HS-27A (cell line): ENCODE results near the gene CLMP.
"Not testable (repeated sequence)": the region's sequence is repeated elsewhere in the genome, so short reads cannot be mapped to it uniquely, and the experiment has no call there.

Experiments
- DNase-seq: peaks from one replicate; pipeline ENCODE4 v3.0.0-alpha.2; 2012; ENCODE audit warnings: low read depth, missing footprints

The CLMP gene

DNA sequence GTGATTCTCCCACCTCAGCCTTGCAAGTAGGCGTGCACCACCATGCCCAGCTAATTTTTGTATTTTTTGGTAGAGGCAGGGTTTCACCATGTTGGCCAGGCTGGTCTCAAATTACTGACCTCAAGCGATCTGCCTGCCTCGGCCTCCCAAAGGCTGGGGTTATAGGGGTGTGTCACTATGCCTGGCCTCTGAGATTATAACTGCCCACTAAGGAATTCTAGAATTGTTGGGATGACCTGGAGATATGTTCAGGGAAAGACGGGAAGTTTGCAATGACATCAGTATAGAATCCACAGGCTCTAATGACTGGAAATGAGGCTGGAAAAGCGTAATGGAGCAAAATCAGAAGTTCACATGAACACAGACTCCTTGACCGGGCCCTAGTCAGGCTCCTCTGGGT lies 62.2 kb downstream of the CLMP start:
- DNase-seq: no peak

DNA sequence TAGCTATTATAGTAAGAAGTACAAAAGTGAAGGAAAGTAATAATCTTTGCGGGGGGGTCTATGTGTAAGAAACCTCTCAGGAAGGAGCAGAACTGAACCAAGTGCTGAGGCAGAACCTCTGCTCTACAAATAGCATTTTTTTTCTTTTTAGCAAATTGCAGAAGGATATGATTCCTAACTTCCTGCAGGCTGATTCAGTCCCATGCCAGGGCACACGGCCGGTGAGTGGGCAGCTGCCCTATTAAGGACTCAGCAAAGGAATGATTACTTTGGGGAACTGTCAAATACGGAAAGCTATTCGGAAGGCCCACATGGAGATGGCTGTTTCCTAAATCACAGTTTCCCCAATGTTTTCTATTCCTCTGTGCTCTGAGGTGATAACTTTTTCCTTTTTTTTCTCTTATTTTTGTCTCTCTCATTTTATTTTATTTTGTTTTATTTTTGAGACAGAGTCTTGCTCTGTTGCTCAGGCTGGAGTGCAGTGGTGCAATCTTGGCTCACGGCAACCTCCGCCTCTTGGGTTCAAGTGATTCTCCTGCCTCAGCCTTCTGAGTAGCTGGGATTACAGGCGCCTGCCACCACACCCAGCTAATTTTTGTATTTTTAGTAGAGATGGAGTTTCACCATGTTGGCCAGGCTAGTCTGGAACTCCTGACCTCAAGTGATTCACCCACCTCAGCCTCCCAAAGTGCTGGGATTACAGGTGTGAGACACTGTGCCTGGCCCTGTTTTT lies 62.8 kb downstream of the CLMP start:
- not testable (repeated sequence) for DNase-seq

DNA sequence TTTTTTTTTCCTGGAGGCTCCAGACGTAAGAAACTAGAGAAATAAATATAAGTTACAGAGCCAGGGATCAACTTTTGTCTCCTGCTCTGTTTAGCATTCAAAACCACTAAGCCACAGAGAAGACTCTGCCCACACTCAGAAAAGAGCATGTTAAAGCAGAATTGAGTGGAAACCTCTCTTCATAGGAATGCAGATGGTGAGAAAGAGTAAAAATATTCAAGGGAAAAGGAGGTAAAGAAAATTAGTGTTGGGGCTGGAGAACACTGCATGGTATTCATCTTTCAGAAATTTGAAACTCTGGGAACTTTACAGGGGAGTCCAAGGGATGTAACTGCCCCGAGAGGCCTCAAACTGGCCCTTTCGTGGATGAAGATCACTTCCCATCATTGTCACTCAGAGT lies 65.1 kb downstream of the CLMP start:
- no peak for DNase-seq

DNA sequence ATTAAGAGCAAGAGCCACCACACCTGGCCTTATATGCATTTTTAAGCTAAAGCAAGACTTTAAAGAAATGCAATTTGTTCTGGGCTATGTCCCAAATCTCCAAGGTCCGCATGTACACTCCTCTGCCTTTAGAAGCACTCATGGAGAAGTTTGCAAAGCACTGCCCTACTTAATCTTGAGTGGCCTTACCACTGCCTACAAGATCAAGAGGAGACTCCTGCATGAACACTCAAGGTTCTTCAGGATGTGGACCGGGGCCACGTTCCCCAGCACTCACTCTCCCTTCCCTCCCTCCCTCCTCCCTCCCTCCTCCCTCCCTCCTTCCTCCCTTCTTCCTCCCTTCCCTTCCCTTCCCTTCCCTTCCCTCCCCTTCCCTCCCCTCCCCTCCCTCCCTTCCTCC lies 69.9 kb downstream of the CLMP start:
- no peak for DNase-seq

DNA sequence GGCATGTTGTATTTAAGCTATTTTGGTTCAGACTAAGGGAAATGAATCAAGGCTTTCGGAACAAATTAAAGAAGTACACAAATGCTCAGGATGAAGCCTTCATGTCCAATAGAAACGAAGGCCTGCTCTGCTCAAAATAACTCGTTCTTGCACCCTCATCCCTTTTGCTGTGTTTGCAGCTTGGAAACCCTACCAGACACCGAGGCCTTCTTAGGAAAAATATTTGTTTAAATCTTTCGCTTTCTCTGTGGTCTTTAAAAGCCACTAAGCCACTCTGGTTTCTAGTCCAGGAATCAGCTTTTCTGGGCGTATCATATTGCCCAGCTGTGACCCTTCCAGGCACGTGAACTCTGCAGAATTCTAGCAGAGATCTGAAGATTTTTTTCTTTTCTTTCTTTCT lies 72.2 kb downstream of the CLMP start:
- DNase-seq: no peak

DNA sequence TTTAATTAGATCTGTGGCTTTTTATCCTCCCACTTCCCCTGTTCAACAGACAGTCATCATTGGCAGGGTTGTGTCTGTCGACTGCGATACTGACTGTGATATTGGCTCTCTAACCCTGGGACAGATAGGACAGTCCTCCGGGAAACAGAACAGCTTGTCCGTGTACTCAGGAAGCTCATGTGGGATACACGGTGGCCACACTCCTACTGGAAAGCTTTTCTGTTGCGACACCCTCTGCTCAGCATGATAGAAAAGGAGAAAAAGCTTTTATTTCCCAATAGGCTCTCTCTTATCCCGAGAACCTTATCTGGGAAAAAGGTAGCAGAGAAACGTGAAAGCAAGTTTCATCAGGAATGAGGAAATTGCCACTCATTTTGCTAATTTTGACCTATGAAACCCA lies 72.7 kb downstream of the CLMP start:
- no peak for DNase-seq

DNA sequence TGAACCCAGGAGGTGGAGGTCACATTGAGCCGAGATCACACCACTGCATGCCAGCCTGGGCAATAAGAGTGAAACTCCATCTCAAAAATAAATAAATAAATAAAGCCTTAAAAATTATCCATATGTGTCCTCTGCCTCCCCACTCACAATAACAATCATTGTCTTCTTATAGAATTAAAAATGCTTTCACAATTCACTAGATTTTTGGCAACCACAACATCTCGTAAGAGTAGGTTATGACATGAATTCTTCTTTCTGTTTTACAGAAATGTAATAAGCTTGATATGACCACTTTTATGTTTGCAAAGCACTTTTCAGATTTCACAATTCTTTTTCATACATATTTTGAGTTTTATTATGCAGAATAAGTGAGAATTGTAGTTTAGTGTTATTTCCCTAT lies 78.6 kb downstream of the CLMP start:
- no peak for DNase-seq

DNA sequence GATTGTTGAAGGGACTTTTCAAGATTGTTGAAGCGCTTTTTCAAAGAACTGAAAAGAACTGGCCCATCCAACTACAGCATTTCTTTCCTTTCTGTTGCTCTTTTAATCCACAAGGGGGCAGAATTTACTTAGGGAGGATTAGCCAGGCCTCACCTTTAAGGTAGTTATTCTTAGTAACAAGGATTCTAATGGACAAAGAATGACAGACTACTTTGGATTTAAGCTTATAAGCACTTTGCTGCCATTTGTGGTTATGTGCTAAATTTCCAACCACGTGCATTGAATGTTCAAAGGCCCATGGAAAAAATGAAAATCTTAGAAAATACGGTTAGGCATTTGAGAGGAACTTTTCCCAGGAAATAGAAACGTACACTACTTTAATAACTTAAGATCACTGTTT lies 83.6 kb downstream of the CLMP start:
- no peak for DNase-seq

DNA sequence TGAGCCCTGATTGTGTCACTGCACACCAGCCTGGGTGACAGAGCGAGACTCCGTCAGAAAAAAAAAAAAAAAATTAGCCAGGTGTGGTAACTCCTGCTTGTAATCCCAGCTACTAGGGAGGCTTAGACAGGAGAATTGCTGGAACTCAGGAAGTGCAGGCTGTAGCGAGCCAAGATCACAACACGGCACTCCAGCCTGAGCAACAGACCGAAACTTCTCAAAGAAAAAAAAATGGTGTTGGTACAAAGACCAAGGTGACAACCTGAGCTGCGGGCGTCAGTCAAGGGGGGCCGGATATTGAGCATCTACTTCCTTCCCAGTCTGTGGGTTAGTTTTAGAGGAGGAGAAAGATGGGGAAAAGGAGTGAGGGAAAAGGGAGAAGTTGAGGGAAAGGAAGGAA lies 84.7 kb downstream of the CLMP start:
- DNase-seq: no peak

DNA sequence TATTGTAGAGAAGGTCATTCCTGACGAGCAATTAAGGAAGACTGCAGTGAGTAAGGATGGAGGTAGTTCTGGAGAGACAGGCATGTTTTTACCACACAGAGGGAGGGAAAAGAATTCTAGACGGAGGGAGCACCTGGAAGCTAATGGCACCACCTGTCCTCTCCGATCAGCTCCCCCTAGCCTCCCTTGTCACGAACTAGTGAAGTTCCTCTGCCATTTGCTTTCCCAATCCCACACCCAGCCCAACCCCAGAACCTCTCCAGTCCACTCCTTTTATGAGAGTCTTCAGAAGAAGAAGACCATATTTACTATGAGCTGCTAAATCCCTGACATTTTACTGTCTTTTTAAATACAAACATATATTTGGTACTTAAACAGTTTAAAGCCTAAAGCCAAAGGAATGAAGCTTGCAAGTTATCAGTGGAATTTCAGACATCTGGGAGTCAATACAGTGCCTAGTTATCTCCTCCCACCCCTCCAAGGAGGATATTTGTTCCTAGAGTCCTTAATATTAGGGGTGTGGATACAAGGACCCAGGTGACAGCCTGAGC lies 87.0 kb downstream of the CLMP start:
- no peak for DNase-seq

DNA sequence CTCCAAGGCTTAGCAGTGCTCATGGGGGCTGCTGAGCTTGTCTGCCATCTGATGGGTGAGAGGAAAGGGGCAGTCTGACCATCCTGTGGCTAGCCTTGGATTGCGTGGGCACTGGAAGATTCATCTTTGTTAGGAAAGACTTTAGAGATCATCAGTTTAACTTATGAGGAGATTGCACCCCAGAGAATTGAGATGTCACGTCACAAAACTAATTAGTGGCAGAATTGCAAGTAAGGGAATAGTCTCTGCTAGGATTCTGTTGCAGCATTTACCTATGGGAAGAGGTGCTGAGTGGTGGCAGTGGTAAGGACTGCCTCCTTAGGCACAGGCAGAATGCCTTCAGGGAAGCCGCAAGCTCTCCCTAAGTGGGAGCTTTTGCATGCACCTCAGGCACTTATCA lies 90.4 kb downstream of the CLMP start:
- no peak for DNase-seq

DNA sequence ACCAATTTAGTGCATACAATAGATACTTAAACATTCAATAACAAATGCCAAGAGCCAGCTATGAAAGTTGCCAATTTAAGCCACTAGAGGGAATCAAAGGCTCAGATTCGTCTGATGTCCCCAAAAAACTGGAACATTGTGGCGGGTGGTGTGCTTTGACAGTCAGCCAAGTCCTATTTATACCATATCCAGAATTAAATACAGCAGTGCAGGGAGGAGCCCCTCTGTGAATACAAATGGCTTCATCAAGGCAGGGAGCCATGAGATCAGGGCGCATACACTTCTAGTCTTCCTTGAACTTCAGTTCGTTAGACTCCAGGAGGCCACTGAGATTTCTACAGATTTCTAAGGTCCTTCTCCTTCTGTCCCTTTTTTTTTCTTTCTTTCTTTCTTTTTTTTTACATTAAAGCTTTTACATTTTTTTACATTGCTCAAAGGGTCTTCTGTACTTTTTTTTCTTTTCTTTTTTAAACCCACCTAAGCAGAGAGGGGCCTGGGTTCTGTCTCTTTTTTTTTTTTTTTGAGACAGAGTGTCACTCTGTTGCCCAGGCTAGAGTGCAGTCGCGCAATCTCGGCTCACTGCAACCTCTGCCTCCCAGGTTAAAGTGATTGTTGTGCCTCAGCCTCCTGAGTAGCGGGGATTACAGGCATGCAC lies 91.6 kb downstream of the CLMP start:
- DNase-seq: no peak

DNA sequence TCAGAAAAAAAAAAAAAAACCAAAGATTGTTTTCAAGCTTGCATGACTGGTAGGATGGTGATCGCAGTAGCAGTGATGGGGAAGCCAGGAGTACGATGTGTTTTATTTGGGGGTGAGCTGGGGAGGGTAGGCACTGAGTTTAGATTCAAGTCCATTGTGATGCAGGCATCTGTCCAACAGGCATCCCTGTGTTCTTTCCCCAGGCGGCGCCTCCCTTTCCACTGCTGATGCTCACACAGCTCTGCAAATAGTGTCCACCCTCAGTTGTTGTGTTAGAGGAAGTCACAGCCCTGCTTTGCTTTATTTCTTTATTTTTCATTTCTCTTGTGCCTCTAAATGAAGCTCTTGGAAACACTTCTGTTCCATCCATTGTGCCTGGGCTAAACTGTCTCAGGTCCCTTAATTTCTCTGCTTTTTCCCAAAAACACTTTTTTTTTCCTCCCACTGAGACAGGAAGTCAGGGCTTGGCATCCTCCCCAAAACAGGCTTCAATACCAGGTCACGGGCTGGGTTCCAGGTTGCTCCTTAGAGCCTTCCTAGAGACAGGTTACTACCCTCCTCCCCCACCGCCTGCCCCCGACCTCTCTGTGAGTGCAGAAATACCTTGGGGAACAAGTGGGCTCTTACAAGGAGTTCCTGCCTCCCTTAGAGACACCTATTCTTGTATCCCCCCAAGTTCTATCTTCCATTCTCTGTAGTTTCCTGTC lies 94.5 kb downstream of the CLMP start:
- DNase-seq: no peak

DNA sequence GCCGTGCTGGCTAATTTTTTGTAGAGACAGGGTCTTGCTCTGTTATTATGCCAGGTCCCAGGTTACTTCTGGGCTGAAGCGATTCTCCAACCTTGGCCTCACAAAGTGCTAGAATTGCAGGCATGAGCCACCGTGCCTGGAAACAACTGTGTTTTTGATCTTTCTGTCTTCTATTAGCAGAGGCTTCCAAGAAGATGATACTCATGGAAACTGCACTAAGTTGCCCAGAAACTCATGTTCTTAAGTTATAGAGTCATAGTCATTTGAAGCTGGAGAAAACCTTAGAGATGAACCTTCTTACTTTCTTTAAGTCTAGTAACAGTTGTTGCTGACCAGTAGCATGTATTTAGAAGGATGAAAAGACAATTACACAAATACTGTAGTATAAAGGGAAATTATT lies 96.1 kb downstream of the CLMP start:
- no peak for DNase-seq

DNA sequence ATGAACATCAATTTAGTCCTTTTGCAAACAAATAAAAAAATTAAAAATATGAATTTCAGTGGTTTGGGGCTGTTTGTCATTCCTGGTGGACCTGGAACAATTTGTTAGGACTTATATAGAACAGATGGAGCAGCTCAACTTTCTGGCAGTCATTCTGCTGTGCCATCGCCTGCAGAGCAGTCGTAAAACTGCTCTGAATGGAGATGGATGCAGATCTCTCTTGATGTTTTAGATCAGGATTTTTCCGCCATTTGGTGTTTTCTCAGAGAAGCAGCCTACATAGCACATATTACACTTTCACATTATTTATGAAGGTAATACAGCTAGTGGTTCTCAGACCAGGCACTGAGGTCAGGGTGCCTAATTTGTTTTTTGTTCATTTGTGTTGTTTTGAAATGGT lies 101.3 kb downstream of the CLMP start:
- DNase-seq: no peak

DNA sequence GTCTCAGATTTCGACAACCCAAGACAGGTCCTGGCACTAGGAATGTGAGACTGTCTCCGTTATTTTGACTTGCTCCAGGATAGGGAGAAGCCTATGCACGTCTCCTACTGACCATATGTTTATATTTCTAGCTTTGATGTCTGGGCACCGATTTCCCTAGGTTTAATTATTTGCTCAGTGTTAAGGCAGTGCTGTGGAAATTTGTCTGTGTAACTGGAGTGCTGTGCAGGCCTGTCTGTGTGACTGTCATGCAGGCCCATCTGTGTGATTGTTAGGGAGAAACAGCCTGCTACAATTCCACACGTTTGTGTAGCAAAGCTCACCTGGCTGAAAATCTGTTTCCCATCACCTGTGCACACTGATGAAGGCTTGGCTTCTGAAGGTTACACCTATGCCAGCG lies 103.5 kb downstream of the CLMP start:
- DNase-seq: no peak

DNA sequence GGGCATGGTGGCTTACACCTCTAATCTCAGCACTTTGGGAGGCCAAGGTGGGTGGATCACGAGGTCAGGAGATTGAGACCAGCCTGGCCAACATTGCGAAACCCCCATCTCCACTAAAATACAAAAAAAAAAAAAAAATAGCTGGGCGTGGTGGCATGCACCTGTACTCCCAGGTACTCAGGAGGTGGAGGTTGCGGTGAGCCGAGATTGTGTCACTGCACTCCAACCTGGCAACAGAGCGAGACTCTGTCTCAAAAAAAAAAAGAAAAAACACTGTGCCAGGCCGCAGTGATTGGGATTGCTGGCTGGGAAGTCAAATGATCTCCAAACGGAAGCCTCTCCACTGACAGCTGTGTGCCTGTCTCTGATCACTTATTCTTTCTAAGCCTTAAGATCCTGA lies 104.9 kb downstream of the CLMP start:
- DNase-seq: not testable (repeated sequence)

DNA sequence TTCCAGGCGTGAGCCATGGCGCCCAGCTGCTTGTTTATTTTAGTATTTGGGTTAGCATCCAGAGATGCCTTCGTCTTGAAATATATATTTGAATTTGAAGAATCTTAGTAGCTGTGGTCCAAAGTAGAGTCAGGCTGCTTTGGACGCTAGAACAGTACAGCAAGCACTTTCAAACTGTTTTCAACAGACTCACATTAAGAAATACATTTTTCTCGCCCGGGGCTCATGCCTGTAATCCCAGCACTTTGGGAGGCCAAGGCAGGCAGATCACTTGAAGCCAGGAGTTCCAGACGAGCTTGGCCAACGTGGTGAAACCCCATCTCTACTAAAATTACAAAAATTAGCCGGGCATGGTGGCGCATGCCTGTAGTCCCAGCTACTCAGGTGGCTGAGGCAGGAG lies 106.2 kb downstream of the CLMP start:
- not testable (repeated sequence) for DNase-seq

DNA sequence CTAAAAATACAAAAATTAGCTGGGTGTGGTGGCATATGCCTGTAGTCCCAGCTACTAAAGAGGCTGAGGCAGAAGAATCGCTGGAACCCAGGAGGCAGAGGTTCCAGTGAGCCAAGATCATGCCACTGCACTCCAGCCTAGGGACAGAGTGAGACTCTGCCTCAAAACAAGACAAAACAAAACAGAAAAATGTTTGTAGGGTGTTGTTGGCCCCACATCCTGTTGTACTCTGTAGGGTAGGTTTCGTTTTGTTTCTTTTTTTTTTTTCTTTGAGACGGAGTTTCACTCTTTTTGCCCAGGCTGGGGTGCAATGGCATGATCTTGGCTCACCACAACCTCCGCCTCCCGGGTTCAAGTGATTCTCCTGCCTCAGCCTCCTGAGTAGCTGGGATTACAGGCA lies 107.4 kb downstream of the CLMP start:
- not testable (repeated sequence) for DNase-seq

DNA sequence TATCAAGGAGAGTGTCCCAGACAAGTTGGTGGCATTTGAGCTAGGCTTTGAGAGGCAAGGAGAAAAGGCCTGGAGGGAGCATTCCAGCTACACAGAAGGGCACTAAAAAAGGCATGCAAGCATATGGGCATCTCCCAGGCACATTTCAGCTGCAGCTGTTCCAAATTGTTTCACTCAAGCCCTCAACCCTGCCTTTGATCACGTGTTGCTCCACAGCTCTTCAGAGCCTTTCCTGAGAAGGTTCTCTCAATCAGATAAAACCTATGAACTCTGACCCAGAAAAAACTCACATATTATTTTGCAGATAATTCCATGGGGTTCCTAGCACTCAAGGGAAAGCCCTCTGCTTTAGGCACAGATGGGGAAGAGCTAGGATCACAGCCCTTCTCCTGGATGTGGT lies 108.7 kb downstream of the CLMP start:
- DNase-seq: no peak

DNA sequence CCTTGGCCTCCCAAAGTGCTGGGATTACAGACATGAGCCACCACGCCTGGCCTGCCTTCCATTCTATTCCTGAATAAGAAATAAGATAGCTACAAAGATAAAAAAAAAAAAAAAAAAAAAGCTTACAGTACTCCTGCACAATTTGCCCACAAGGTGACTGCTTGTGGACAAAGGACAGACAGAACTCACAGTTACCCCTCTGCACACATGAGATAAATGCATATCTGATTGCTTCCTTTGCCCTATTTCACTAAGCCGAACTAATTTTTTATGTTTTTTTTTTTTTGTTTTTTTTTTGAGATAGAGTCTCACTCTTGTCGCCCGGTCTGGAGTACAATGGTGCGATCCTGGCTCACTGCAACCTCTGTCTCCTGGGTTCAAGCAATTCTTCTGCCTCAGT lies 109.6 kb downstream of the CLMP start:
- DNase-seq: no peak

DNA sequence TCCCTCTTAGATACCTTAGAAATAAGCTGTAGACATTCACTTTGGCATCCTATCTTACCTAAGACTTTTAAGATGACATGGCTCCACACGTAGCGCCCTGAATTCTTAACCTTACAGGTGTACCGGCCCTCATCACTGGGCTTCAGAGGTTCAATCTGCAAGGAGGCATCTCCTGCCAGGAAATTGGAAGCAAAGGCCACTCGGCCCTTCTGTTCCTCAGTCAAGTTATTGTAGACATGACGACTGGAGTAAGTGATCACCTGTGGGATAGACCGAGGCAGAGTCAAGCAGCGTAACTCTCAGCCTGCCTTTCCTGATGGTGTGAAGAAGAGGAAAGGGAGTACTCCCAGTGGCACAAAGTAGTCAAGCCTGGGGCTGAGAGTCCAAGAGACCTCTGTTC lies 110.6 kb downstream of the CLMP start:
- no peak for DNase-seq

DNA sequence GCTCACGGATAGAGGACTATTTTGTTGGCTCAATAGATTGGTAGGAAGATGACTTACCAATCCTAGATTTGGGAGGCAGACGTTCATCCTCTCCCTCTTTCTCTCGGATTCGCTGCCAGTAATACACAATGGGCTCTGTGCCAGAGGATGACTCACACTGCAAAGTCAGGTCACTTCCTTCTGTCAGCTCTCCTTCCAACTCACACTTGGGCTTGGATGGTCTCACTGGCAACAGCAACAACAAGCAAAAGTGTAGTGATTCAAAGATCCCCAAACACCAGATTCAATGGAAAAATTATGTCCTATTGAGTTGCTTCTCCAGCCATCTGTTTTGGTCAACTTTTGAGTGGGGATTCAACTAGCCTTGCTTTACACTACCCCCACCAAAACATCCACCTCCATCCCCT lies 111.4 kb downstream of the CLMP start:
- peak; percentile 55 for DNase-seq
